OCI-LY1 (cell line): Measurements from ENCODE around the gene TNRC6A.

Experiments
- H2AFZ ChIP-seq: fragments of 200-600 bp; sonication (generic), shearing (Covaris generic); 2 replicates; pipeline ENCODE4 v1.6.0; 2014; ENCODE audit warnings: antibody characterized with exemption, mild to moderate bottlenecking, low read length
- H3F3A ChIP-seq: fragments of 200-600 bp; sonication (generic), shearing (Covaris generic); 2 replicates; pipeline ENCODE4 v1.6.0; 2014; ENCODE audit warnings: mild to moderate bottlenecking, antibody characterized with exemption, low read length, moderate library complexity; ENCODE audit not compliant: insufficient read depth
- H3K27ac ChIP-seq: fragments of 200-600 bp; sonication (generic); 2 replicates; pipeline ENCODE4 v1.5.1; 2014; ENCODE audit warnings: low read length, mixed run types, mild to moderate bottlenecking, low read depth; ENCODE audit not compliant: poor library complexity, severe bottlenecking
- H3K27me3 ChIP-seq: fragments of 200-600 bp; sonication (generic); 2 replicates; pipeline ENCODE4 v1.6.0; 2014; ENCODE audit warnings: antibody characterized with exemption, mild to moderate bottlenecking, low read length, moderate library complexity; ENCODE audit not compliant: insufficient read depth
- H3K36me3 ChIP-seq: fragments of 200-600 bp; sonication (generic); 2 replicates; pipeline ENCODE4 v1.6.1; 2014; ENCODE audit warnings: mild to moderate bottlenecking, antibody characterized with exemption, low read length, moderate library complexity, mixed read lengths; ENCODE audit not compliant: insufficient read depth
- H3K4me1 ChIP-seq: fragments of 200-600 bp; sonication (generic); 2 replicates; pipeline ENCODE4 v1.5.1; 2014; ENCODE audit warnings: mild to moderate bottlenecking, low read length, moderate library complexity; ENCODE audit not compliant: insufficient read depth, severe bottlenecking
- H3K4me2 ChIP-seq: fragments of 200-600 bp; sonication (generic), shearing (Covaris generic); 2 replicates; pipeline ENCODE4 v1.6.1; 2014; ENCODE audit warnings: low read length
- H3K4me3 ChIP-seq: fragments of 200-600 bp; sonication (generic); 2 replicates; pipeline ENCODE4 v1.5.1; 2014; ENCODE audit warnings: low read length, low read depth, mild to moderate bottlenecking, mixed read lengths; ENCODE audit not compliant: poor library complexity, severe bottlenecking
- H3K79me2 ChIP-seq: fragments of 200-600 bp; shearing (Covaris generic); 2 replicates; pipeline ENCODE4 v1.6.1; 2016; ENCODE audit warnings: mixed run types, low read length, mixed read lengths; ENCODE audit not compliant: insufficient read depth
- H3K9ac ChIP-seq: fragments of 200-600 bp; sonication (generic), shearing (Covaris generic); 2 replicates; pipeline ENCODE4 v1.6.1; 2014; ENCODE audit warnings: mild to moderate bottlenecking, low read length, mixed read lengths
- H3K9me2 ChIP-seq: fragments of 200-600 bp; sonication (generic), shearing (Covaris generic); 2 replicates; pipeline ENCODE4 v1.6.1; 2014; ENCODE audit warnings: low read depth, mild to moderate bottlenecking, low read length, mixed read lengths
- H3K9me3 ChIP-seq: fragments of 200-600 bp; shearing (Covaris generic); 2 replicates; pipeline ENCODE4 v1.6.1; 2014; ENCODE audit warnings: low read length, mixed read lengths
- H4K20me1 ChIP-seq: fragments of 200-600 bp; sonication (generic), shearing (Covaris generic); 2 replicates; pipeline ENCODE4 v1.6.0; 2016; ENCODE audit warnings: mild to moderate bottlenecking, low read length; ENCODE audit not compliant: insufficient read depth
- EZH2 ChIP-seq: fragments of 200-600 bp; sonication (generic), shearing (Covaris generic); IDR thresholded peaks from 2 replicates; pipeline ENCODE4 v1.8.0; 2017; ENCODE audit warnings: borderline replicate concordance, mixed run types, mild to moderate bottlenecking, antibody characterized with exemption, low read length, moderate library complexity, mixed read lengths
- TF ChIP-seq, protein P1 (sequence below): fragments of 200-600 bp; sonication (generic), shearing (Covaris generic); IDR thresholded peaks from 2 replicates; pipeline ENCODE4 v1.5.1; 2017; ENCODE audit warnings: mild to moderate bottlenecking, antibody characterized with exemption, low read length, moderate library complexity, mixed read lengths

TNRC6A gene

DNA sequence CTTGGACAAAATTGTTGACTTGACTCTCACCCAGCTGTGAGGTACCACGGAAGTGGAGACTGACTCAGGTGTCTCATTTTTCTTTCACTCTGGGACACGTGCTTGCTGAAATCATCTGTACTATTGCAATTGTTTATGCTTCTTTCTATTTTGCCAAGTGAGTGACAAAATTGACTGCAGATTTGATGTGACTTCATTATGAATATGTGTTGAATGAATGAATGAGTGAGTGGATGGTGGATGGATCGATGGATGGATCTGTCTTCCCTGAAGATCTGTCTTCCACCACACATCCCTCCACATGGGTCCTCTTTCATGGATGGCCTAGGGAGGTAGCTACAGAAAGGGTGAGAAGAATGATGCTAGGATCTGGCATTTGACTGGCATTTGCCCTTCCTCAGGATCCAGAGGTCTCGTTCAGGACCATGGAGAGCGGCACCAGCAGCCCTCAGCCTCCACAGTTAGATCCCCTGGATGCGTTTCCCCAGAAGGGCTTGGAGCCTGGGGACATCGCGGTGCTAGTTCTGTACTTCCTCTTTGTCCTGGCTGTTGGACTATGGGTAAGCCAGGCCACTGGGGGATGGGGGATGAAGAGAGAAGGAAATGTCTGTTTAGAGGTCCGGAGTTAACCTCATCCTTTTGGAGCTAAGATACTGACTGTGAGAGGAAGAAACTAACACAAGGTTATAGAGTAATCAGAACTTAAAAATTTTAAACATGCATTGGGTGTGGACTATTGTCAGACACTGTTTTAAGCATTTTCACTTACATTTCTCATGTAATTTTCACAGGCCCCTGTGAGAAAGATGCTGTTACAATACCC lies 129.0 kb downstream of the TNRC6A start:
- Histone ChIP-seq H3K27me3 (no peaks in the 10 kb centered on the region), H3K9ac (no peak overlapping the region), H2AFZ (no peak overlapping the region), H3K36me3 (no peaks in the 10 kb centered on the region), H3K4me2 (no peak overlapping the region), H3K4me1 (no peaks in the 10 kb centered on the region), H3K4me3 (no peak overlapping the region), H3K79me2 (no peaks in the 10 kb centered on the region), H3K9me2 (no peaks in the 10 kb centered on the region), H3K9me3 (no peaks in the 10 kb centered on the region), H4K20me1 (no peaks in the 10 kb centered on the region), H3K27ac (no peak overlapping the region), H3F3A (no peaks in the 10 kb centered on the region)
- TF ChIP-seq, protein P1, sequence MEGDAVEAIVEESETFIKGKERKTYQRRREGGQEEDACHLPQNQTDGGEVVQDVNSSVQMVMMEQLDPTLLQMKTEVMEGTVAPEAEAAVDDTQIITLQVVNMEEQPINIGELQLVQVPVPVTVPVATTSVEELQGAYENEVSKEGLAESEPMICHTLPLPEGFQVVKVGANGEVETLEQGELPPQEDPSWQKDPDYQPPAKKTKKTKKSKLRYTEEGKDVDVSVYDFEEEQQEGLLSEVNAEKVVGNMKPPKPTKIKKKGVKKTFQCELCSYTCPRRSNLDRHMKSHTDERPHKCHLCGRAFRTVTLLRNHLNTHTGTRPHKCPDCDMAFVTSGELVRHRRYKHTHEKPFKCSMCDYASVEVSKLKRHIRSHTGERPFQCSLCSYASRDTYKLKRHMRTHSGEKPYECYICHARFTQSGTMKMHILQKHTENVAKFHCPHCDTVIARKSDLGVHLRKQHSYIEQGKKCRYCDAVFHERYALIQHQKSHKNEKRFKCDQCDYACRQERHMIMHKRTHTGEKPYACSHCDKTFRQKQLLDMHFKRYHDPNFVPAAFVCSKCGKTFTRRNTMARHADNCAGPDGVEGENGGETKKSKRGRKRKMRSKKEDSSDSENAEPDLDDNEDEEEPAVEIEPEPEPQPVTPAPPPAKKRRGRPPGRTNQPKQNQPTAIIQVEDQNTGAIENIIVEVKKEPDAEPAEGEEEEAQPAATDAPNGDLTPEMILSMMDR, result no peak
- no peak for TF ChIP-seq EZH2

DNA sequence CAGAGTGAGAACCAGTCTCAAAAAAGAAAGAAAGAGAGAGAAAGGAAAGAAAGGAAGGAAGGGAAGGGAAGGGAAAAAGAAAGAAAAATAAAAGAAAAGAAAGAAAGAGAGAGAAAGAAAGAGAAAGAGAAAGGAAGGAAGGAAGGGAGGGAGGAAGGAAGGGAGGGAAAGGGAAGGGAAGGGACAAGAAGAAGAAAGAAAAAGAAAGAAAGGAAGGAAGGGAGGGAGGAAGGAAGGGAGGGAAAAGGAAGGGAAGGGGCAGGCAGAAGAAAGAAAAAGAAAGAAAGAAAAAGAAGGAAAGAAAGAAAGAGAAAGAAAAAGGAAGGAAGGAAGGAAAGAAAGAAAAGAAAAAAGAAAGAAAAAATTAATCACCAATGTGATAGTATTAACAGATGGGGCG lies 132.0 kb downstream of the TNRC6A start:
- Histone ChIP-seq H2AFZ (no peak overlapping the region), H3K27ac (no peak overlapping the region), H3K9me3 (peaks cover 8% of the 10 kb centered on the region; the same call in 1 of the 2 replicates), H3K4me3 (no peak overlapping the region), H3K36me3 (no peaks in the 10 kb centered on the region), H3F3A (no peaks in the 10 kb centered on the region), H3K4me1 (no peaks in the 10 kb centered on the region), H3K9ac (no peak overlapping the region), H4K20me1 (no peaks in the 10 kb centered on the region), H3K9me2 (no peaks in the 10 kb centered on the region; the same call in 1 of the 2 replicates), H3K79me2 (no peaks in the 10 kb centered on the region), H3K27me3 (no peaks in the 10 kb centered on the region), H3K4me2 (no peak overlapping the region)
- TF ChIP-seq EZH2, result no peak
- TF ChIP-seq, protein P1, result no peak

DNA sequence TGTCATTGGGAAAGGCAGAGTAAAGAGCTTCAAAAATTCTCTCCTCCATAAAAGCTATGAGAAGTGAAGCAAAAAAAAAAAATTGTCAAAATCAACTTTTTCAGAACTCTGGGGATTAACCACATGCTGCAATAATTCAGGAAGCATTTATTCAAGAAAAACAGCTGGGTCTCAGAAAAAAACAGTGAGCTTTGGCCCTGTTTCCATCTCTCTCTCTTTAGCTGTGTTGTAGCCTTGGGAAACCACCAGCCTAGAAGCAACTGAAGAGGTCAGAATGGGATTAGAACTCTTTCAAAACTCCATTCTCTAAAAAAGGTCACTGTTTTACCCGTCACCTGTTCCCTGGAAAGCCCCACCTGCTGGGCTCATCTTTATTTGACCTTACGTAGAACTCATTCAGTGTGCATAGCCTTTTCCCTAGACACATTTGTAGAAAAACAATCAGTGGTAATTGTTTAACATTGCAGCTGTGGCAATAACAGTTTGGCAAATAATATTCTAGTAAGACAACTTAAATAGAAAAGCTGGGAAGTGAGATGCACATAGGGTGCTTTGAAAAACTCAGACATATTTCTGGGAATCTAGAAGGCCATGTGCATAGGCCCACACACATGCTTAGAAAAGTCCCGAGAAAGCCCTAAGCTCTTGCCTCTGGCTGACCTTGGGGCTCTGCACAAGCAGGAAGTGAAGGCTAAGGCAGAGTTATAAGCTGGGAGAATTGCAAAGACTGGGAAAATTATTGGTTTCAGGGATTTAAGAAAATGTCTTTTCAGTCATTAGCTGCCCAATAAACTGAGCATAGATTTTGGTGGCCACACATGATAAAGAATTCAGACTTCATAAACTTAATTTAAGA lies 134.4 kb downstream of the TNRC6A start:
- Histone ChIP-seq H3F3A (no peaks in the 10 kb centered on the region), H2AFZ (no peak overlapping the region), H3K36me3 (no peaks in the 10 kb centered on the region), H3K4me3 (no peak overlapping the region), H3K9me3 (peaks cover 8% of the 10 kb centered on the region; the same call in 1 of the 2 replicates), H3K79me2 (no peaks in the 10 kb centered on the region), H3K27ac (no peak overlapping the region), H4K20me1 (no peaks in the 10 kb centered on the region), H3K4me2 (no peak overlapping the region), H3K9ac (no peak overlapping the region), H3K27me3 (no peaks in the 10 kb centered on the region), H3K4me1 (no peaks in the 10 kb centered on the region), H3K9me2 (no peaks in the 10 kb centered on the region; the same call in 1 of the 2 replicates)
- no peak for TF ChIP-seq EZH2
- TF ChIP-seq, protein P1, result no peak
